GM21529 (cell line): Measurements from ENCODE around the gene IQCM.

Experiments used
- ATAC-seq: cut with Tn5 transposase; IDR thresholded peaks from one replicate; pipeline ENCODE4 v1.9.1; 2021; ENCODE audit not compliant: unreplicated experiment

The IQCM gene

GRCh38 chr4:149322203-149322602 lies 493.4 kb downstream of the IQCM start:
- no peak for ATAC-seq

GRCh38 chr4:149321438-149321837 lies 494.2 kb downstream of the IQCM start:
- no peak for ATAC-seq

- ATAC-seq = no peak
Observed at GRCh38 chr4:149311076-149311475, 504.6 kb downstream of the IQCM start.

- no peak for ATAC-seq
Observed at GRCh38 chr4:149306537-149306936, 509.1 kb downstream of the IQCM start.
